Measurements from ENCODE around the gene KIF7. TPM values are rescaled to one million over a fixed set of nuclear protein-coding genes. Genes with fewer than 3 reads are reported as not detected.
A peak's percentile ranks its signal among the peaks of the same experiment; 100 is the strongest.
"Not testable (repeated sequence)": the region's sequence is repeated elsewhere in the genome, so short reads cannot be mapped to it uniquely, and the experiment has no call there.

Gene KIF7
- total RNA-seq, 1 donor from 2014 or later = 1.1 TPM

- ATAC-seq (no peak), DNase-seq (ENCODE audit: low spot score) (no peak)
Measured at GRCh38 chr15:89627256-89627970, 27.9 kb downstream of the KIF7 start.

GRCh38 chr15:89625716-89626115 lies 29.6 kb downstream of the KIF7 start:
- DNase-seq (ENCODE audit: low spot score) (no peak), ATAC-seq (no peak)

- no peak for ATAC-seq
- no peak for DNase-seq (ENCODE audit: low spot score)
Measured at GRCh38 chr15:89623165-89623564, 32.1 kb downstream of the KIF7 start.

- no peak for ATAC-seq
- DNase-seq (ENCODE audit: low spot score) = no peak
Measured at GRCh38 chr15:89621547-89621946, 33.7 kb downstream of the KIF7 start.

GRCh38 chr15:89616228-89616627 lies 39.0 kb downstream of the KIF7 start:
- DNase-seq (ENCODE audit: low spot score) = no peak
- ATAC-seq = no peak

GRCh38 chr15:89615135-89615534 lies 40.1 kb downstream of the KIF7 start:
- DNase-seq (ENCODE audit: low spot score) = no peak
- ATAC-seq = peak; percentile 77

GRCh38 chr15:89614164-89614563 lies 41.1 kb downstream of the KIF7 start:
- DNase-seq (ENCODE audit: low spot score) = no peak
- no peak for ATAC-seq

GRCh38 chr15:89613031-89613430 lies 42.2 kb downstream of the KIF7 start:
- DNase-seq (ENCODE audit: low spot score) (no peak), ATAC-seq (no peak)

GRCh38 chr15:89611317-89611716 lies 44.0 kb downstream of the KIF7 start:
- DNase-seq (ENCODE audit: low spot score) (no peak), ATAC-seq (no peak)

- no peak for ATAC-seq
- no peak for DNase-seq (ENCODE audit: low spot score)
Measured at GRCh38 chr15:89599021-89599420, 56.2 kb downstream of the KIF7 start.

- ATAC-seq = no peak
- DNase-seq (ENCODE audit: low spot score) = no peak
Measured at GRCh38 chr15:89593018-89593417, 62.2 kb downstream of the KIF7 start.

GRCh38 chr15:89591834-89592233 lies 63.4 kb downstream of the KIF7 start:
- no peak for DNase-seq (ENCODE audit: low spot score)
- ATAC-seq = no peak

- no peak for DNase-seq (ENCODE audit: low spot score)
- ATAC-seq = no peak
Measured at GRCh38 chr15:89587955-89588354, 67.3 kb downstream of the KIF7 start.

- ATAC-seq (no peak), DNase-seq (ENCODE audit: low spot score) (no peak)
Measured at GRCh38 chr15:89586651-89587050, 68.6 kb downstream of the KIF7 start.

- not testable (repeated sequence) for DNase-seq (ENCODE audit: low spot score); ATAC-seq
Measured at GRCh38 chr15:89580747-89581146, 74.5 kb downstream of the KIF7 start.

GRCh38 chr15:89578146-89578545 lies 77.1 kb downstream of the KIF7 start:
- no peak for ATAC-seq
- no peak for DNase-seq (ENCODE audit: low spot score)

Other genes starting within 250 kb of the KIF7 start
- gene RHCG, start 158.9 kb downstream of the KIF7 start, total RNA-seq = 0.15 TPM
- 0.10 TPM for gene TICRR, start 80.0 kb downstream of the KIF7 start, total RNA-seq
- 38.1 TPM for gene PLIN1, start 23.9 kb upstream of the KIF7 start, total RNA-seq
- gene PEX11A, start 35.3 kb upstream of the KIF7 start, total RNA-seq = 25.8 TPM
- not detected for gene WDR93, start 35.3 kb upstream of the KIF7 start, total RNA-seq
- gene MESP1, start 95.8 kb upstream of the KIF7 start, total RNA-seq = 3.1 TPM
- gene MESP2, start 120.9 kb upstream of the KIF7 start, total RNA-seq = 0.15 TPM
- 383 TPM for gene ANPEP, start 159.4 kb upstream of the KIF7 start, total RNA-seq
- 26.4 TPM for gene AP3S2, start 238.5 kb upstream of the KIF7 start, total RNA-seq

Measured in left lobe of liver (tissue), 2 donors.